ENCODE data around the gene SOCS1.

GRCh38 chr16:11290102-11290893, 34.3 kb upstream of the SOCS1 start:
- TF ChIP-seq TARDBP (IDR thresholded peaks at IDR 0.05) (no peak), SUZ12 (IDR thresholded peaks at IDR 0.05) (no peak), ELF4 (IDR thresholded peaks at IDR 0.05) (no peak), ZNF384 (IDR thresholded peaks at IDR 0.05) (no peak), BHLHE40 (IDR thresholded peaks at IDR 0.05; ENCODE audit: borderline replicate concordance) (no peak), L3MBTL2 (conservative IDR thresholded peaks at IDR 0.05) (no peak), LEF1 (IDR thresholded peaks at IDR 0.05; ENCODE audit: borderline replicate concordance) (no peak)

Measured in HEK293T (cell line).